ENCODE data around the gene C22orf15. TPM values are rescaled to one million over a fixed set of nuclear protein-coding genes. Genes with fewer than 3 reads are reported as not detected.
A peak's percentile ranks its signal among the peaks of the same experiment; 100 is the strongest.

C22orf15 gene
- total RNA-seq, 4 donors from 2014 or later: not detected

- no peaks in the 10 kb centered on the region for H3K27me3 ChIP-seq
- H3K4me3 ChIP-seq: no peak overlapping the region
- H3K27ac ChIP-seq: peak overlapping the region in 1 of 4 donors; percentile 84
- H3K4me1 ChIP-seq: peaks cover 0 to 5% (median under 1%) of the 10 kb centered on the region in 4 donors
- H3K36me3 ChIP-seq: no peaks in the 10 kb centered on the region
- TF ChIP-seq CTCF (IDR thresholded peaks at IDR 0.05): no peak
- no peak for TF ChIP-seq POLR2A (IDR thresholded peaks at IDR 0.05)
- H3K9me3 ChIP-seq: no peaks in the 10 kb centered on the region
- DNase-seq: no peak
These were observed 7.1 kb upstream of the C22orf15 start for GRCh38 chr22:23755711-23756110.

GRCh38 chr22:23756891-23757290, 5.9 kb upstream of the C22orf15 start:
- H3K4me1 ChIP-seq: peaks cover 0 to under 1% (median 0%) of the 10 kb centered on the region in 4 donors
- DNase-seq: no peak
- H3K36me3 ChIP-seq: no peaks in the 10 kb centered on the region
- H3K27ac ChIP-seq: no peak overlapping the region
- no peak overlapping the region for H3K4me3 ChIP-seq
- H3K27me3 ChIP-seq: no peaks in the 10 kb centered on the region
- no peak for TF ChIP-seq POLR2A (IDR thresholded peaks at IDR 0.05)
- TF ChIP-seq CTCF (IDR thresholded peaks at IDR 0.05): no peak
- H3K9me3 ChIP-seq: no peaks in the 10 kb centered on the region

- H3K4me1 ChIP-seq: peaks cover 0 to 18% (median 11%) of the 10 kb centered on the region in 4 donors
- H3K27ac ChIP-seq: no peak overlapping the region
- DNase-seq: no peak
- no peak for TF ChIP-seq CTCF (IDR thresholded peaks at IDR 0.05)
- TF ChIP-seq POLR2A (IDR thresholded peaks at IDR 0.05): no peak
- H3K36me3 ChIP-seq: peaks cover 0 to 3% (median 0%) of the 10 kb centered on the region in 3 donors
- H3K4me3 ChIP-seq: no peak overlapping the region
- H3K27me3 ChIP-seq: no peaks in the 10 kb centered on the region
- no peaks in the 10 kb centered on the region for H3K9me3 ChIP-seq
These were observed 3.2 kb upstream of the C22orf15 start for GRCh38 chr22:23759566-23759965.

- no peak for DNase-seq
These were observed 2.7 kb upstream of the C22orf15 start for GRCh38 chr22:23760056-23760455.

GRCh38 chr22:23763579-23763945, 772 bp downstream of the C22orf15 start:
- Histone ChIP-seq H3K9me3 (no peaks in the 10 kb centered on the region), H3K27ac (peak overlapping the region in 1 of 4 donors; percentile 59), H3K4me3 (peak overlapping the region in 3 of 4 donors; percentile 26 to 32 (median 32)), H3K36me3 (peaks cover 0 to 13% (median 0%) of the 10 kb centered on the region in 3 donors), H3K4me1 (peaks cover 0 to 43% (median 20%) of the 10 kb centered on the region in 4 donors), H3K27me3 (no peaks in the 10 kb centered on the region)
- peak in 2 of 3 donors; percentile 66 to 73 for DNase-seq
- TF ChIP-seq POLR2A (IDR thresholded peaks at IDR 0.05) (no peak), CTCF (IDR thresholded peaks at IDR 0.05) (no peak)

More at GRCh38 chr22:23760056-23760455, 2.7 kb upstream of the C22orf15 start:
- Histone ChIP-seq H3K27me3 (no peaks in the 10 kb centered on the region), H3K4me3 (no peak overlapping the region), H3K27ac (no peak overlapping the region), H3K36me3 (peaks cover 0 to 7% (median 0%) of the 10 kb centered on the region in 3 donors), H3K9me3 (no peaks in the 10 kb centered on the region), H3K4me1 (peaks cover 0 to 21% (median 11%) of the 10 kb centered on the region in 4 donors)
- TF ChIP-seq POLR2A (IDR thresholded peaks at IDR 0.05): no peak
- no peak for TF ChIP-seq CTCF (IDR thresholded peaks at IDR 0.05)

GRCh38 chr22:23763954-23764353, 1.2 kb downstream of the C22orf15 start:
- H3K9me3 ChIP-seq: no peaks in the 10 kb centered on the region
- peak overlapping the region in 1 of 4 donors; percentile 59 for H3K27ac ChIP-seq
- no peak for TF ChIP-seq CTCF (IDR thresholded peaks at IDR 0.05)
- TF ChIP-seq POLR2A (IDR thresholded peaks at IDR 0.05): no peak
- H3K27me3 ChIP-seq: no peaks in the 10 kb centered on the region
- peaks cover 0 to 46% (median 22%) of the 10 kb centered on the region in 4 donors for H3K4me1 ChIP-seq
- peak overlapping the region in 2 of 4 donors; percentile 32 for H3K4me3 ChIP-seq
- peaks cover 0 to 13% (median 0%) of the 10 kb centered on the region in 3 donors for H3K36me3 ChIP-seq
- DNase-seq: no peak
